Measurements from ENCODE around the gene XRN1. TPM values are rescaled to one million over a fixed set of nuclear protein-coding genes. Genes with fewer than 3 reads are reported as not detected.

Gene XRN1
- total and polyA plus RNA-seq, 2 donors (not counting 1 experiment from before 2014, with no cell fraction given), result 6.3 to 91.8 TPM

- no peaks in the 10 kb centered on the region for H3K9me3 Mint-ChIP-seq (ENCODE audit: insufficient read depth)
- CTCF ChIA-PET, result interaction anchor here (1.1 kb wide), 1 partner anchor 151 kb away, joined by 4 read pairs; no protein-coding TSS in a partner anchor
- intact Hi-C loops (cut with micrococcal nuclease), result no loop called here
These were observed 171.1 kb downstream of the XRN1 start for GRCh38 chr3:142276781-142277180.

GRCh38 chr3:142275856-142276255, 172.0 kb downstream of the XRN1 start:
- H3K27me3 ChIP-seq (replicated peaks in 1 of 4; ENCODE audit: control extremely low read depth in 1 of 4, control insufficient read depth in 3 of 4, insufficient read depth in 4 of 4, low read length in 3 of 4), result no peaks in the 10 kb centered on the region
- intact Hi-C loops (cut with micrococcal nuclease), result no loop called here
- H3K4me1 ChIP-seq (ENCODE audit: control insufficient read depth in 2 of 2, insufficient read depth in 2 of 2, low read length in 2 of 2), result no peaks in the 10 kb centered on the region
- no peaks in the 10 kb centered on the region for H4K20me1 ChIP-seq (ENCODE audit: control insufficient read depth, insufficient read depth, low read length, poor library complexity, severe bottlenecking)
- H3K36me3 ChIP-seq (replicated peaks in 1 of 2; ENCODE audit: control extremely low read depth in 1 of 2, control insufficient read depth in 1 of 2, extremely low read depth in 1 of 2, insufficient read depth in 2 of 2, low read length in 1 of 2), result no peaks in the 10 kb centered on the region
- no peaks in the 10 kb centered on the region for H3K27me3 Mint-ChIP-seq
- H3K4me3 ChIP-seq (ENCODE audit: control extremely low read depth in 1 of 5, extremely low read depth in 1 of 5, insufficient read depth in 1 of 5, low read depth in 2 of 5, low read length in 4 of 5), result no peak overlapping the region
- H3K4me3 Mint-ChIP-seq, result no peak overlapping the region
- H3K27ac ChIP-seq (ENCODE audit: low read length in 2 of 2), result no peak overlapping the region
- H3K79me2 ChIP-seq (ENCODE audit: control insufficient read depth, insufficient read depth, low read length), result no peaks in the 10 kb centered on the region
- no peak overlapping the region for H2AFZ ChIP-seq (ENCODE audit: insufficient read depth, low read depth, low read length, poor library complexity, severe bottlenecking)
- H3K4me1 Mint-ChIP-seq, result no peaks in the 10 kb centered on the region
- ChIA-PET POLR2A (no interaction called here), CTCF (no interaction called here)
- no peak for ATAC-seq (ENCODE audit: low read depth)
- no peak overlapping the region for H3K9ac ChIP-seq (ENCODE audit: low read length)
- H3K4me2 ChIP-seq (replicated peaks; ENCODE audit: low read depth, low read length, poor library complexity, severe bottlenecking), result no peak overlapping the region
- no peaks in the 10 kb centered on the region for H3K9me3 ChIP-seq (ENCODE audit: control extremely low read depth in 1 of 3, control insufficient read depth in 2 of 3, insufficient read depth in 1 of 3, low read length in 2 of 3)
- H3K27ac Mint-ChIP-seq, result no peak overlapping the region
- 92% methylated on average over 2 of the region's 2 CpGs for WGBS (ENCODE audit: insufficient coverage)
- no peaks in the 10 kb centered on the region for H3K9me3 Mint-ChIP-seq (ENCODE audit: insufficient read depth)
- TF ChIP-seq EZH2 (IDR thresholded peaks at IDR 0.05; ENCODE audit: borderline replicate concordance, insufficient read depth, low read depth, low read length, poor library complexity, severe bottlenecking) (no peak), CTCF (IDR thresholded peaks at IDR 0.05) (no peak)
- DNase-seq, result no peak

More at GRCh38 chr3:142276781-142277180, 171.1 kb downstream of the XRN1 start:
- Histone ChIP-seq H3K4me1 (ENCODE audit: control insufficient read depth in 2 of 2, insufficient read depth in 2 of 2, low read length in 2 of 2) (no peaks in the 10 kb centered on the region), H3K27ac (ENCODE audit: low read length in 2 of 2) (no peak overlapping the region), H3K36me3 (replicated peaks in 1 of 2; ENCODE audit: control extremely low read depth in 1 of 2, control insufficient read depth in 1 of 2, extremely low read depth in 1 of 2, insufficient read depth in 2 of 2, low read length in 1 of 2) (no peaks in the 10 kb centered on the region), H3K9ac (ENCODE audit: low read length) (no peak overlapping the region), H3K27me3 (replicated peaks in 1 of 4; ENCODE audit: control extremely low read depth in 1 of 4, control insufficient read depth in 3 of 4, insufficient read depth in 4 of 4, low read length in 3 of 4) (no peaks in the 10 kb centered on the region), H3K79me2 (ENCODE audit: control insufficient read depth, insufficient read depth, low read length) (no peaks in the 10 kb centered on the region), H3K4me3 (ENCODE audit: control extremely low read depth in 1 of 5, extremely low read depth in 1 of 5, insufficient read depth in 1 of 5, low read depth in 2 of 5, low read length in 4 of 5) (no peak overlapping the region), H4K20me1 (ENCODE audit: control insufficient read depth, insufficient read depth, low read length, poor library complexity, severe bottlenecking) (no peaks in the 10 kb centered on the region), H2AFZ (ENCODE audit: insufficient read depth, low read depth, low read length, poor library complexity, severe bottlenecking) (no peak overlapping the region), H3K9me3 (ENCODE audit: control extremely low read depth in 1 of 3, control insufficient read depth in 2 of 3, insufficient read depth in 1 of 3, low read length in 2 of 3) (no peaks in the 10 kb centered on the region), H3K4me2 (replicated peaks; ENCODE audit: low read depth, low read length, poor library complexity, severe bottlenecking) (no peak overlapping the region)
- no CpG with 5 or more reads among the region's 2 CpGs for WGBS (ENCODE audit: insufficient coverage)
- ATAC-seq (ENCODE audit: low read depth) (no peak), DNase-seq (no peak)
- no peak overlapping the region for H3K4me3 Mint-ChIP-seq
- no peak overlapping the region for H3K27ac Mint-ChIP-seq
- no peaks in the 10 kb centered on the region for H3K27me3 Mint-ChIP-seq
- POLR2A ChIA-PET, result no interaction called here
- H3K4me1 Mint-ChIP-seq, result no peaks in the 10 kb centered on the region
- TF ChIP-seq EZH2 (IDR thresholded peaks at IDR 0.05; ENCODE audit: borderline replicate concordance, insufficient read depth, low read depth, low read length, poor library complexity, severe bottlenecking), result no peak
- TF ChIP-seq CTCF (IDR thresholded peaks at IDR 0.05), result no peak
